Uterus (tissue), 4 donors: Measurements from ENCODE around the gene TMEM178B. TPM values are rescaled to one million over a fixed set of nuclear protein-coding genes. Genes with fewer than 3 reads are reported as not detected.

Experiments used
- DNase-seq, 2 donors: peaks; one replicate each; pipeline ENCODE4 v3.0.0-alpha.2; 2019 to 2020
- H3K27ac ChIP-seq, 2 donors: fragments of 200-600 bp; sonication (generic); 1 replicate in 1 of 2; 2 replicates in 1 of 2; pipeline ENCODE4 v1.5.1; 2016 to 2018
- H3K27me3 ChIP-seq, 2 donors: fragments of 200-600 bp; sonication (generic); one replicate each; pipeline ENCODE4 v1.5.1; 2018 to 2019; ENCODE audit warnings: control low read depth in 1 of 2
- H3K36me3 ChIP-seq, 2 donors: fragments of 200-600 bp; sonication (generic); one replicate each; pipeline ENCODE4 v1.5.1; 2019; ENCODE audit warnings: control low read depth in 1 of 2
- H3K4me1 ChIP-seq, 2 donors: fragments of 200-600 bp; sonication (generic); one replicate each; pipeline ENCODE4 v1.5.1; 2018 to 2019; ENCODE audit warnings: control low read depth in 1 of 2
- H3K4me3 ChIP-seq, 2 donors: fragments of 200-600 bp; sonication (generic); 1 replicate in 1 of 2; 2 replicates in 1 of 2; pipeline ENCODE4 v1.5.1; 2018 to 2019; ENCODE audit warnings: mild to moderate bottlenecking in 1 of 2
- H3K9me3 ChIP-seq, 2 donors: fragments of 200-600 bp; sonication (generic); one replicate each; pipeline ENCODE4 v1.5.1; 2019; ENCODE audit warnings: control low read depth in 1 of 2
- POLR2A ChIP-seq, 2 donors: fragments of 450-650 bp; IDR thresholded peaks; one replicate each; pipeline ENCODE4 v1.6.1; 2016; ENCODE audit warnings: antibody characterized with exemption in 2 of 2, mild to moderate bottlenecking in 1 of 2, moderate library complexity in 1 of 2
- intact Hi-C: fragments of 100-400 bp; cut with DNase I; formaldehyde crosslinking; loops from one replicate; pipeline ENCODE4 v1.15.1; 2023; ENCODE audit warnings: low total_unique reads
- total RNA-seq, 4 donors: library from RNA; depleted of rRNA in 3 of 4; stranded (reverse); fragments of >200 nt in 3 of 4; gene quantifications; one replicate each; pipeline versions ENCODE4 v1.1.0 to v1.2.4, GENCODE V29; 2014 to 2023
- TF ChIP-seq, protein P1 (sequence below), 4 experiments: fragments of 200-600 bp in 2 of 4; fragments of 450-650 bp in 2 of 4; sonication (generic) in 2 of 4; IDR thresholded peaks; one replicate each; pipeline ENCODE4 v1.5.1; 2016 to 2019; ENCODE audit warnings: antibody characterized with exemption in 4 of 4, mild to moderate bottlenecking in 2 of 4, moderate library complexity in 1 of 4
- donor health status: DM: yes; HTN: yes; CAD: no.

The TMEM178B gene
- total RNA-seq, 4 donors from 2014 or later: 0.76 to 3.0 TPM; not detected in 2

DNA sequence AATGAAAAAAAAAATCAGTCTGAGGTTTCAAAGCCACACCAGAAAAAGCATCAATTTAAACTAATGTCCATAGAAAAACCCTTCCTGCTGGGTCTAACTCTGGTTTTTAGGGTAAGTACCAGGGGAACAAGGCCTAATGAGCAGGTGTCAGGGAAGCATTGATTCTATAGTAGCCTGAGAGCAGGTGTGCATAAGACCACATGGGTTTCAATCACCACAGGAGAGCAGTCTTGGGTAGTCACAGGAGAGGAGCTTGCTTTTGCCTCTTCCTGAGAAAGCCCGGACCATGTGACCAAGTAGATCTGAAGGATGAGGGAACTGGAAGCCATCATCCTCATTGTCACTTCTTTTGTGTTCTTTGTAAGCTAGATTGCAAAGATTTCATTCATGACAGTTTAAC, 411.0 kb downstream of the TMEM178B start:
- Histone ChIP-seq H3K9me3 (no peaks in the 10 kb centered on the region), H3K4me3 (no peak overlapping the region), H3K27me3 (no peaks in the 10 kb centered on the region), H3K36me3 (no peaks in the 10 kb centered on the region), H3K27ac (no peak overlapping the region), H3K4me1 (no peaks in the 10 kb centered on the region)
- intact Hi-C loops: no loop called here
- no peak for DNase-seq
- TF ChIP-seq POLR2A (IDR thresholded peaks at IDR 0.05): no peak
- TF ChIP-seq, protein P1, sequence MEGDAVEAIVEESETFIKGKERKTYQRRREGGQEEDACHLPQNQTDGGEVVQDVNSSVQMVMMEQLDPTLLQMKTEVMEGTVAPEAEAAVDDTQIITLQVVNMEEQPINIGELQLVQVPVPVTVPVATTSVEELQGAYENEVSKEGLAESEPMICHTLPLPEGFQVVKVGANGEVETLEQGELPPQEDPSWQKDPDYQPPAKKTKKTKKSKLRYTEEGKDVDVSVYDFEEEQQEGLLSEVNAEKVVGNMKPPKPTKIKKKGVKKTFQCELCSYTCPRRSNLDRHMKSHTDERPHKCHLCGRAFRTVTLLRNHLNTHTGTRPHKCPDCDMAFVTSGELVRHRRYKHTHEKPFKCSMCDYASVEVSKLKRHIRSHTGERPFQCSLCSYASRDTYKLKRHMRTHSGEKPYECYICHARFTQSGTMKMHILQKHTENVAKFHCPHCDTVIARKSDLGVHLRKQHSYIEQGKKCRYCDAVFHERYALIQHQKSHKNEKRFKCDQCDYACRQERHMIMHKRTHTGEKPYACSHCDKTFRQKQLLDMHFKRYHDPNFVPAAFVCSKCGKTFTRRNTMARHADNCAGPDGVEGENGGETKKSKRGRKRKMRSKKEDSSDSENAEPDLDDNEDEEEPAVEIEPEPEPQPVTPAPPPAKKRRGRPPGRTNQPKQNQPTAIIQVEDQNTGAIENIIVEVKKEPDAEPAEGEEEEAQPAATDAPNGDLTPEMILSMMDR (IDR thresholded peaks at IDR 0.05): no peak

DNA sequence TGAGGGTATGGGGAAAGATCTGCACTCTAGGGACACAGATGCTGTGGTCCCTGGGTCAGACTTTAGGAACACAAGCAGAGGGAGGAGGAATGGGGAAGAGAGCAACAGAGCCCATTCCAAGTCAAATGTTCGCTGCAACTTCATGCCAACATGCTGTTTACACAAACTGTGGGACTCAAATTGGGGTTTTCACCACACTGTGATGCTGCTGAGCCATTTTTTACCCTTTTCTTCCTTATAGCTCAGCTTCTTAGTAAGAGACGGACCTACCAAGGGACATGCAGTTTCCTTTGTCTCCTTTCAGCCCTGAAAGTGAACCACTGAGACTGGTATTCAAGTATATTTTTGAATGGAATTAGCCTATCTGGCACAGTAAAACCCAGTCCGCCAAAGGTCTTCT, 413.1 kb downstream of the TMEM178B start:
- H3K4me3 ChIP-seq: no peak overlapping the region
- no peaks in the 10 kb centered on the region for H3K36me3 ChIP-seq
- TF ChIP-seq, protein P1 (IDR thresholded peaks at IDR 0.05): no peak
- TF ChIP-seq POLR2A (IDR thresholded peaks at IDR 0.05): no peak
- no peaks in the 10 kb centered on the region for H3K9me3 ChIP-seq
- no peaks in the 10 kb centered on the region for H3K27me3 ChIP-seq
- DNase-seq: no peak
- H3K27ac ChIP-seq: no peak overlapping the region
- no peaks in the 10 kb centered on the region for H3K4me1 ChIP-seq
- intact Hi-C loops: no loop called here

DNA sequence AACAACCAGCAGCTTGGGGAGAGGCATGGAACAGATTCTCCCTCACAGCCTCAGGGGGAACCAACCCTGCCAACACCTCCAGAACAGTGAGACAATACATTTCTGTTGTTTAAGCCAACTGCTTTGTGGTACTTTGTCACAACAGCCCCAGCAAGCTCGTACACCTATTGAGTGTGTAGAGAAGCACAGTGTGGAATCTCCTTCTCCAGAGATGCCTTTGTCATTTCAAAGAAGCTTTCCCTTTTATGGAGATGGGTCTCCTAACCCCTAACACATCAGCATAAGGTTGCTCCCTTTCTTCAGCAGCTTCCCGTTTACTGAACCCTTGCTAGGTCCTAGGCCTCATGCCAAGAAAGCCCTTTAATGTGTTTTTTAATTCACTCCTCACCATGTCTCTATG, 416.6 kb downstream of the TMEM178B start:
- DNase-seq: no peak
- H3K9me3 ChIP-seq: no peaks in the 10 kb centered on the region
- no peaks in the 10 kb centered on the region for H3K36me3 ChIP-seq
- H3K4me3 ChIP-seq: no peak overlapping the region
- H3K4me1 ChIP-seq: no peaks in the 10 kb centered on the region
- H3K27ac ChIP-seq: no peak overlapping the region
- intact Hi-C loops: no loop called here
- TF ChIP-seq, protein P1 (IDR thresholded peaks at IDR 0.05): no peak
- no peak for TF ChIP-seq POLR2A (IDR thresholded peaks at IDR 0.05)
- H3K27me3 ChIP-seq: no peaks in the 10 kb centered on the region

DNA sequence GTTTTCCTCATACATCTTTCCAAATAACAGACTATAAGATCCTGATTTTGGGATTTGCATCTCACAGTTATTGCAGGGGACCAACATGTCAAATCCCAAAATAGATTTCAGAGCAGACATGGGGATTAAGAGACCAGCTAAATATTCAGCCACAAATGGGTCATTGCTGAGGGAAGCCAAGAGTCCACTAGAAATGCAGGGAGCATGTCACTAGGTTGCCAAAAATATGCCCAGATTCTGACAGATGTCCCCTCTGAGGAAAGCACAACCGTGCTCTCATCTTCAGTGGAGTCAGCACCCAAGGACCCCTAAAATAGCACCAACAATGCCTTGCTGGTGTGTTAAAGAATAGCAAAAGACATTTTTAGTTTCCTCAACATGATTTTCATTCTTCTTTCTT, 421.2 kb downstream of the TMEM178B start:
- TF ChIP-seq, protein P1 (IDR thresholded peaks at IDR 0.05): no peak
- no peak for TF ChIP-seq POLR2A (IDR thresholded peaks at IDR 0.05)
- no peaks in the 10 kb centered on the region for H3K4me1 ChIP-seq
- no peak overlapping the region for H3K4me3 ChIP-seq
- no peaks in the 10 kb centered on the region for H3K9me3 ChIP-seq
- H3K27me3 ChIP-seq: no peaks in the 10 kb centered on the region
- H3K36me3 ChIP-seq: no peaks in the 10 kb centered on the region
- intact Hi-C loops: no loop called here
- H3K27ac ChIP-seq: no peak overlapping the region
- no peak for DNase-seq

DNA sequence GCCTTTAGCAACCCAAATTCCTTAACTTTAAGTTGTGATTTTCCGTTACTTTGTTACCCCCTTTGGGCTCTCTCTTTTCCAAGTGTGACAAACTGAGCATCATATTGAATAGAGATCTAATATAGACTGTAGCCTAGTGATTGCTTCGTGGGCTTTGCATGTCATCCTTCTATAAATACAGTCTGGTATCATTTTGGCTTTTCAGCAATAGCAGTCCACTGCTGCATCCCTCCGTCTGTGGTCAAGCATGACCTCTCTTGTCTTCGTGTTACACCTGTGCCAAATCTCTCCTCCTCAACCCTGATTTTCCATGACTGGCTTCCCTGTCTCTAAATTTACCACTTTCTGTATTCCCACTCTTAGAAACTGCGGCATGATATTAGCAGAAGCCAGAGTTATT, 423.5 kb downstream of the TMEM178B start:
- intact Hi-C loops: no loop called here
- no peak for DNase-seq
- no peak overlapping the region for H3K4me3 ChIP-seq
- no peaks in the 10 kb centered on the region for H3K27me3 ChIP-seq
- no peak overlapping the region for H3K27ac ChIP-seq
- no peaks in the 10 kb centered on the region for H3K4me1 ChIP-seq
- H3K9me3 ChIP-seq: no peaks in the 10 kb centered on the region
- H3K36me3 ChIP-seq: no peaks in the 10 kb centered on the region
- TF ChIP-seq, protein P1 (IDR thresholded peaks at IDR 0.05): no peak
- TF ChIP-seq POLR2A (IDR thresholded peaks at IDR 0.05): no peak
